Dedifferentiated amniotic fluid mesenchymal stem cell (primary cell): ENCODE measurements around the gene MOB3A.

Source experiments
- DNase-seq: peaks from one replicate; pipeline ENCODE4 v3.0.0-alpha.2; 2016; ENCODE audit errors: extremely low spot score

Gene MOB3A

GRCh38 chr19:2059422-2060201, 36.5 kb downstream of the MOB3A start:
- peak; percentile 22 for DNase-seq

- DNase-seq: no peak
Measured at GRCh38 chr19:2058570-2059421, 37.3 kb downstream of the MOB3A start.

- no peak for DNase-seq
Measured at GRCh38 chr19:2057484-2058469, 38.3 kb downstream of the MOB3A start.

- no peak for DNase-seq
Measured at GRCh38 chr19:2056837-2057192, 39.3 kb downstream of the MOB3A start.

GRCh38 chr19:2055931-2056836, 39.9 kb downstream of the MOB3A start:
- no peak for DNase-seq

- no peak for DNase-seq
Measured at GRCh38 chr19:2054763-2055162, 41.4 kb downstream of the MOB3A start.

GRCh38 chr19:2053601-2054389, 42.3 kb downstream of the MOB3A start:
- no peak for DNase-seq

- DNase-seq: no peak
Measured at GRCh38 chr19:2051773-2052704, 44.1 kb downstream of the MOB3A start.

GRCh38 chr19:2050991-2051772, 44.9 kb downstream of the MOB3A start, which contains the start of gene MKNK2:
Gene MKNK2, minus strand, starts transcription at chr19:2051244. Its CDS starts 393 bp downstream, at chr19:2050851.
- DNase-seq: peak; percentile 80

- DNase-seq: no peak
Measured at GRCh38 chr19:2050349-2050990, 45.7 kb downstream of the MOB3A start.

GRCh38 chr19:2049741-2050348, 46.3 kb downstream of the MOB3A start:
- peak; percentile 43 for DNase-seq

GRCh38 chr19:2048959-2049740, 47.0 kb downstream of the MOB3A start:
- DNase-seq: no peak

- no peak for DNase-seq
Measured at GRCh38 chr19:2048104-2048958, 47.8 kb downstream of the MOB3A start.

- DNase-seq: no peak
Measured at GRCh38 chr19:2047449-2048103, 48.5 kb downstream of the MOB3A start.

GRCh38 chr19:2047076-2047448, 49.1 kb downstream of the MOB3A start:
- DNase-seq: no peak
